B cell (primary cell): Measurements from ENCODE around the gene ZNF3. TPM values are rescaled to one million over a fixed set of nuclear protein-coding genes. Genes with fewer than 3 reads are reported as not detected.
A peak's percentile ranks its signal among the peaks of the same experiment; 100 is the strongest.

ENCODE experiments used
- ATAC-seq: fragments of 200-7000 bp; cut with Tn5 transposase; one replicate; pipeline ENCODE4 v1.10.0; 2021; ENCODE audit warnings: low read depth, mild to moderate bottlenecking, moderate number of reproducible peaks, moderate library complexity
- CTCF ChIA-PET: fragments of 350-600 bp; sonication (Branson Sonifier 250); formaldehyde crosslinking; loops from one replicate; lab custom pipeline; 2021; ENCODE audit warnings: antibody characterized with exemption, inconsistent platforms; lab: Charles Lee
- POLR2A ChIA-PET: fragments of 350-600 bp; sonication (Branson Sonifier 250); formaldehyde crosslinking; loops from one replicate; lab custom pipeline; 2021; ENCODE audit warnings: antibody characterized with exemption; lab: Charles Lee
- DNase-seq: peaks from one replicate; pipeline ENCODE4 v3.0.0; 2013
- H2AFZ ChIP-seq: 2 replicates; pipeline ENCODE4 v1.6.1; 2012; ENCODE audit warnings: mild to moderate bottlenecking, low read depth, low read length; ENCODE audit not compliant: insufficient read depth, poor library complexity, severe bottlenecking
- H3K27ac ChIP-seq, 2 donors: 1 replicate in 1 of 2; 2 replicates in 1 of 2; pipeline ENCODE4 v1.5.1; 2012 to 2013; ENCODE audit warnings: low read length in 2 of 2, mild to moderate bottlenecking in 2 of 2, moderate library complexity in 1 of 2
- H3K27me3 ChIP-seq, 4 experiments: fragments of 200-600 bp in 1 of 4; sonication (generic) in 1 of 4; replicated peaks in 1 of 4; 1 replicate in 2 of 4; 2 replicates in 2 of 4; pipeline versions ENCODE4 v1.6.1 to v1.7.0; 2013 to 2016; ENCODE audit warnings: low read length in 3 of 4, mild to moderate bottlenecking in 2 of 4, mixed read lengths in 1 of 4, moderate library complexity in 1 of 4; ENCODE audit not compliant: insufficient read depth in 4 of 4, control insufficient read depth in 3 of 4; ENCODE audit errors: control extremely low read depth in 1 of 4
- H3K36me3 ChIP-seq, 2 experiments: replicated peaks in 1 of 2; 1 replicate in 1 of 2; 2 replicates in 1 of 2; pipeline versions ENCODE4 v1.6.1 to v1.7.1; 2013; ENCODE audit warnings: low read length in 1 of 2; ENCODE audit not compliant: insufficient read depth in 2 of 2, control insufficient read depth in 1 of 2; ENCODE audit errors: control extremely low read depth in 1 of 2, extremely low read depth in 1 of 2
- H3K4me1 ChIP-seq, 2 donors: fragments of 200-600 bp in 1 of 2; sonication (generic) in 1 of 2; 1 replicate in 1 of 2; 2 replicates in 1 of 2; pipeline versions ENCODE4 v1.5.1 to v1.6.1; 2013 to 2017; ENCODE audit warnings: low read length in 2 of 2; ENCODE audit not compliant: control insufficient read depth in 2 of 2, insufficient read depth in 2 of 2
- H3K4me2 ChIP-seq: replicated peaks from 2 replicates; pipeline ENCODE3; 2012; ENCODE audit warnings: mild to moderate bottlenecking, low read depth, low read length; ENCODE audit not compliant: poor library complexity, severe bottlenecking
- H3K4me3 ChIP-seq, 5 experiments: fragments of 200-600 bp in 1 of 5; sonication (generic) in 1 of 5; 1 replicate in 3 of 5; 2 replicates in 2 of 5; pipeline versions ENCODE4 v1.5.1 to v1.7.0; 2011 to 2016; ENCODE audit warnings: low read length in 4 of 5, mild to moderate bottlenecking in 4 of 5, low read depth in 2 of 5, control low read depth in 1 of 5, moderate library complexity in 1 of 5; ENCODE audit not compliant: insufficient read depth in 1 of 5; ENCODE audit errors: control extremely low read depth in 1 of 5, extremely low read depth in 1 of 5
- H3K79me2 ChIP-seq: fragments of 200-600 bp; sonication (generic); one replicate; pipeline ENCODE4 v1.6.0; 2016; ENCODE audit warnings: low read length; ENCODE audit not compliant: control insufficient read depth, insufficient read depth
- H3K9ac ChIP-seq: fragments of 200-600 bp; sonication (generic); 2 replicates; pipeline ENCODE4 v1.6.1; 2017; ENCODE audit warnings: mild to moderate bottlenecking, low read length, moderate library complexity
- H3K9me3 ChIP-seq, 3 donors: one replicate each; pipeline versions ENCODE4 v1.6.1 to v1.7.1; 2013; ENCODE audit warnings: low read length in 2 of 3; ENCODE audit not compliant: control insufficient read depth in 2 of 3, insufficient read depth in 1 of 3; ENCODE audit errors: control extremely low read depth in 1 of 3
- H4K20me1 ChIP-seq: 2 replicates; pipeline ENCODE4 v1.6.0; 2012; ENCODE audit warnings: mild to moderate bottlenecking, low read length; ENCODE audit not compliant: insufficient read depth, control insufficient read depth, poor library complexity, severe bottlenecking
- H3K27ac Mint-ChIP-seq: one replicate; pipeline ENCODE4 v1.8.0; 2021; ENCODE audit warnings: mixed read lengths
- H3K27me3 Mint-ChIP-seq: one replicate; pipeline ENCODE4 v1.8.0; 2021; ENCODE audit warnings: mixed read lengths
- H3K4me1 Mint-ChIP-seq: one replicate; pipeline ENCODE4 v1.8.0; 2021; ENCODE audit warnings: mixed read lengths
- H3K4me3 Mint-ChIP-seq: one replicate; pipeline ENCODE4 v1.8.0; 2021; ENCODE audit warnings: mixed read lengths
- H3K9me3 Mint-ChIP-seq: one replicate; pipeline ENCODE4 v1.8.0; 2022; ENCODE audit warnings: mixed read lengths; ENCODE audit not compliant: insufficient read depth
- CTCF ChIP-seq: fragments of 200-600 bp; IDR thresholded peaks from one replicate; pipeline ENCODE4 v1.8.0; 2022; ENCODE audit warnings: antibody characterized with exemption, mild to moderate bottlenecking
- EZH2 ChIP-seq: IDR thresholded peaks from 2 replicates; pipeline ENCODE4 v1.6.1; 2012; ENCODE audit warnings: borderline replicate concordance, low read depth, mild to moderate bottlenecking, moderate library complexity, low read length; ENCODE audit not compliant: insufficient read depth, poor library complexity, severe bottlenecking
- WGBS: methylation state at CpG from one replicate; pipeline ENCODE4 v1.1.5; 2013; ENCODE audit warnings: missing lambda C conversion rate; ENCODE audit not compliant: insufficient coverage; 5-methylcytosine and 5-hydroxymethylcytosine counted together
- intact Hi-C: fragments of 100-400 bp; cut with micrococcal nuclease; formaldehyde crosslinking; loops from one replicate; pipeline ENCODE4 v1.10.0; 2022
- polyA plus RNA-seq: library from polyadenylated mRNA; depleted of rRNA; stranded (reverse); fragments of >200 nt; gene quantifications from 2 replicates; pipeline ENCODE4 v1.2.3, GENCODE V29; 2012
- total RNA-seq, 2 donors: library from RNA; stranded (reverse); fragments of 120-200 nt in 1 of 2; gene quantifications; 1 replicate in 1 of 2; 2 replicates in 1 of 2; pipeline versions ENCODE4 v1.2.3 to v1.2.4, GENCODE V29; 2013 to 2022

ZNF3 gene
- total and polyA plus RNA-seq, 2 donors (not counting 1 experiment from before 2014, with no cell fraction given), result 19.2 to 44.8 TPM

- Mint-ChIP-seq H3K27me3 (no peaks in the 10 kb centered on the region), H3K4me3 (peak overlapping the region; percentile 86), H3K9me3 (no peaks in the 10 kb centered on the region), H3K4me1 (peaks cover 36% of the 10 kb centered on the region), H3K27ac (peak overlapping the region; percentile 91)
- H3K36me3 ChIP-seq, result peaks cover 1 to 11% of the 10 kb centered on the region in 2 experiments
- peak overlapping the region in 1 of 5 experiments; percentile 70 for H3K4me3 ChIP-seq
- peaks cover 37% of the 10 kb centered on the region for H3K79me2 ChIP-seq
- H3K4me2 ChIP-seq, result peak overlapping the region; percentile 72
- DNase-seq (no peak), ATAC-seq (no peak)
- peak overlapping the region; percentile 31 to 91 for H3K27ac ChIP-seq
- H3K27me3 ChIP-seq, result no peaks in the 10 kb centered on the region
- H2AFZ ChIP-seq, result no peak overlapping the region
- ChIA-PET CTCF (interaction anchor here (0.7 to 2.0 kb wide), 11 partner anchors 17 to 346 kb away, joined by 3 to 19 read pairs (median 5); partner anchors contain the start of genes AP4M1, MBLAC1, MCM7 and ZCWPW1), POLR2A (interaction anchor here (0.5 to 2.1 kb wide), 13 partner anchors 18 to 1168 kb away, joined by 3 to 19 read pairs (median 4); partner anchors contain the start of genes AP4M1, LAMTOR4, MBLAC1 and MCM7)
- TF ChIP-seq EZH2 (no peak), CTCF (no peak)
- H3K9me3 ChIP-seq, result no peaks in the 10 kb centered on the region
- H3K4me1 ChIP-seq, result peaks cover 18 to 26% of the 10 kb centered on the region in 2 donors
- WGBS, result 50% methylated on average over 1 of the region's 4 CpGs
- peaks cover 20% of the 10 kb centered on the region for H4K20me1 ChIP-seq
- intact Hi-C loops, result loop anchor here (1.0 to 10.0 kb wide), 9 partner anchors 18 to 592 kb away; partner anchors contain the start of genes AP4M1, CNPY4, FBXO24 and GNB2
- peak overlapping the region; percentile 73 for H3K9ac ChIP-seq
These were observed 1.5 kb upstream of the ZNF3 start for GRCh38 chr7:100082978-100083377.

- POLR2A ChIA-PET, result interaction anchor here (1.1 to 2.1 kb wide), 3 partner anchors 20 to 31 kb away, joined by 4 to 11 read pairs (median 8); partner anchors contain the start of genes AP4M1, MCM7 and ZSCAN21
- H3K79me2 ChIP-seq, result peaks cover 29% of the 10 kb centered on the region
- H3K36me3 ChIP-seq, result peaks cover 3 to 20% of the 10 kb centered on the region in 2 experiments
These were observed 502 bp downstream of the ZNF3 start for GRCh38 chr7:100080907-100081534.

More at GRCh38 chr7:100080907-100081534, 502 bp downstream of the ZNF3 start:
- Mint-ChIP-seq H3K4me1 (peaks cover 32% of the 10 kb centered on the region), H3K9me3 (no peaks in the 10 kb centered on the region), H3K27me3 (no peaks in the 10 kb centered on the region), H3K4me3 (peak overlapping the region; percentile 86), H3K27ac (peak overlapping the region; percentile 71)
- Histone ChIP-seq H3K27me3 (no peaks in the 10 kb centered on the region), H2AFZ (peak overlapping the region; percentile 67), H3K4me3 (peak overlapping the region; percentile 70 to 84 (median 79)), H3K9ac (peak overlapping the region; percentile 73), H3K9me3 (no peaks in the 10 kb centered on the region), H3K4me1 (peaks cover 16 to 24% of the 10 kb centered on the region in 2 donors), H4K20me1 (peaks cover 29% of the 10 kb centered on the region), H3K27ac (peak overlapping the region; percentile 45 to 91), H3K4me2 (peak overlapping the region; percentile 72)
- CTCF ChIA-PET, result interaction anchor here (0.6 kb wide), 1 partner anchor 36 kb away, joined by 4 read pairs; no protein-coding TSS in a partner anchor
- TF ChIP-seq CTCF (no peak), EZH2 (no peak)
- intact Hi-C loops, result loop anchor here (1.0 to 10.0 kb wide), 10 partner anchors 8 to 594 kb away; partner anchors contain the start of genes FBXO24, GNB2, GPC2 and LRCH4
- DNase-seq (no peak), ATAC-seq (no peak)
- 3% methylated on average over 34 of the region's 34 CpGs for WGBS
